A673 (cell line): ENCODE measurements around the gene CDH4. TPM values are rescaled to one million over a fixed set of nuclear protein-coding genes. Genes with fewer than 3 reads are reported as not detected.
A peak's percentile ranks its signal among the peaks of the same experiment; 100 is the strongest.

ENCODE experiments used
- BruUV-seq: library from RNA; stranded (reverse); fragments of 400-500 nt; replicated peaks from 2 replicates; lab custom pipeline; 2021; lab: Mats Ljungman, UMichigan
- CTCF ChIA-PET: fragments of 300-600 bp; sonication (Branson Sonifier 250); formaldehyde crosslinking; loops from one replicate; lab custom pipeline; 2022; ENCODE audit warnings: antibody characterized with exemption; lab: Charles Lee
- POLR2A ChIA-PET: fragments of 300-600 bp; sonication (Branson Sonifier 250); formaldehyde crosslinking; loops from one replicate; lab custom pipeline; 2022; ENCODE audit warnings: antibody characterized with exemption; ENCODE audit not compliant: low non-redundant PET; lab: Charles Lee
- DNase-seq: peaks from one replicate; pipeline ENCODE4 v3.0.0-alpha.2; 2015; ENCODE audit warnings: low spot score
- H3K27ac ChIP-seq: fragments of 200-600 bp; sonication (generic); 2 replicates; pipeline ENCODE4 v1.5.1; 2016; ENCODE audit warnings: mixed run types, low read depth, mild to moderate bottlenecking, mixed read lengths, antibody characterized with exemption, low read length; ENCODE audit not compliant: poor library complexity, severe bottlenecking
- H3K27me3 ChIP-seq: fragments of 200-600 bp; sonication (generic); replicated peaks from 2 replicates; pipeline ENCODE4 v1.6.1; 2017; ENCODE audit warnings: mixed run types, low read depth, mild to moderate bottlenecking, mixed read lengths, antibody characterized with exemption, low read length; ENCODE audit not compliant: insufficient read depth, poor library complexity
- H3K36me3 ChIP-seq: fragments of 200-600 bp; sonication (generic); 2 replicates; pipeline ENCODE4 v1.6.1; 2016; ENCODE audit warnings: mixed run types, mild to moderate bottlenecking, mixed read lengths, antibody characterized with exemption, low read length; ENCODE audit not compliant: insufficient read depth, poor library complexity, severe bottlenecking
- H3K4me1 ChIP-seq: fragments of 200-600 bp; sonication (generic); 2 replicates; pipeline ENCODE4 v1.6.1; 2017; ENCODE audit warnings: mixed run types, mild to moderate bottlenecking, mixed read lengths, antibody characterized with exemption, low read length; ENCODE audit not compliant: insufficient read depth, poor library complexity, severe bottlenecking
- H3K4me3 ChIP-seq: fragments of 200-600 bp; sonication (generic); 2 replicates; pipeline ENCODE4 v1.5.1; 2016; ENCODE audit warnings: low read depth, mixed run types, mild to moderate bottlenecking, mixed read lengths, low read length; ENCODE audit not compliant: poor library complexity, severe bottlenecking
- H3K9me3 ChIP-seq: fragments of 200-600 bp; sonication (generic); 2 replicates; pipeline ENCODE4 v1.6.1; 2016; ENCODE audit warnings: mixed run types, low read depth, mild to moderate bottlenecking, mixed read lengths, antibody characterized with exemption, low read length; ENCODE audit not compliant: poor library complexity, severe bottlenecking
- EZH2 ChIP-seq: fragments of 200-600 bp; sonication (generic); IDR thresholded peaks from 2 replicates; pipeline ENCODE4 v1.6.1; 2017; ENCODE audit warnings: borderline replicate concordance, low read depth, mild to moderate bottlenecking, mixed read lengths, antibody characterized with exemption, low read length; ENCODE audit not compliant: poor library complexity, severe bottlenecking
- intact Hi-C: fragments of 100-400 bp; cut with micrococcal nuclease; formaldehyde crosslinking; loops from one replicate; pipeline ENCODE4 v1.10.0; 2022; ENCODE audit not compliant: unreplicated experiment
- total RNA-seq: library from RNA; stranded (reverse); gene quantifications from 2 replicates; pipeline ENCODE4 v1.2.3, GENCODE V29; 2021
- TF ChIP-seq, protein P1 (sequence below): fragments of 300-800, 200-600 bp; sonication (generic); conservative IDR thresholded peaks from 2 replicates; pipeline ENCODE4 v1.5.1; 2017; ENCODE audit warnings: low read depth, mild to moderate bottlenecking, antibody characterized with exemption, low read length, moderate library complexity, mixed read lengths

CDH4 gene
- total RNA-seq, 1 experiment from 2014 or later, result 8.3 TPM

- BruUV-seq, result no TSS peak
- H3K27me3 ChIP-seq, result peaks cover 39% of the 10 kb centered on the region
- no peaks in the 10 kb centered on the region for H3K4me1 ChIP-seq
- H3K36me3 ChIP-seq, result no peaks in the 10 kb centered on the region
- no peak for TF ChIP-seq EZH2
- TF ChIP-seq, protein P1, sequence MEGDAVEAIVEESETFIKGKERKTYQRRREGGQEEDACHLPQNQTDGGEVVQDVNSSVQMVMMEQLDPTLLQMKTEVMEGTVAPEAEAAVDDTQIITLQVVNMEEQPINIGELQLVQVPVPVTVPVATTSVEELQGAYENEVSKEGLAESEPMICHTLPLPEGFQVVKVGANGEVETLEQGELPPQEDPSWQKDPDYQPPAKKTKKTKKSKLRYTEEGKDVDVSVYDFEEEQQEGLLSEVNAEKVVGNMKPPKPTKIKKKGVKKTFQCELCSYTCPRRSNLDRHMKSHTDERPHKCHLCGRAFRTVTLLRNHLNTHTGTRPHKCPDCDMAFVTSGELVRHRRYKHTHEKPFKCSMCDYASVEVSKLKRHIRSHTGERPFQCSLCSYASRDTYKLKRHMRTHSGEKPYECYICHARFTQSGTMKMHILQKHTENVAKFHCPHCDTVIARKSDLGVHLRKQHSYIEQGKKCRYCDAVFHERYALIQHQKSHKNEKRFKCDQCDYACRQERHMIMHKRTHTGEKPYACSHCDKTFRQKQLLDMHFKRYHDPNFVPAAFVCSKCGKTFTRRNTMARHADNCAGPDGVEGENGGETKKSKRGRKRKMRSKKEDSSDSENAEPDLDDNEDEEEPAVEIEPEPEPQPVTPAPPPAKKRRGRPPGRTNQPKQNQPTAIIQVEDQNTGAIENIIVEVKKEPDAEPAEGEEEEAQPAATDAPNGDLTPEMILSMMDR, result no peak
- intact Hi-C loops, result no loop called here
- CTCF ChIA-PET, result no interaction called here
- DNase-seq, result no peak
- no peak overlapping the region for H3K4me3 ChIP-seq
- POLR2A ChIA-PET, result no interaction called here
- H3K27ac ChIP-seq, result no peak overlapping the region
- H3K9me3 ChIP-seq, result no peaks in the 10 kb centered on the region
These were observed 384.6 kb downstream of the CDH4 start for GRCh38 chr20:61636531-61637116.

GRCh38 chr20:61638802-61639585 lies 386.9 kb downstream of the CDH4 start:
- Histone ChIP-seq H3K27ac (no peak overlapping the region), H3K36me3 (no peaks in the 10 kb centered on the region), H3K4me3 (no peak overlapping the region), H3K4me1 (no peaks in the 10 kb centered on the region), H3K9me3 (no peaks in the 10 kb centered on the region), H3K27me3 (peaks cover 32% of the 10 kb centered on the region)
- no peak for TF ChIP-seq EZH2
- TF ChIP-seq, protein P1, result no peak
- intact Hi-C loops, result no loop called here
- ChIA-PET POLR2A (no interaction called here), CTCF (no interaction called here)
- BruUV-seq, result no TSS peak
- DNase-seq, result peak; percentile 38

GRCh38 chr20:61640131-61640870 lies 388.2 kb downstream of the CDH4 start:
- ChIA-PET POLR2A (no interaction called here), CTCF (no interaction called here)
- no peak for DNase-seq
- intact Hi-C loops, result no loop called here
- H3K27me3 ChIP-seq, result peaks cover 23% of the 10 kb centered on the region
- H3K9me3 ChIP-seq, result no peaks in the 10 kb centered on the region
- no TSS peak for BruUV-seq
- H3K4me3 ChIP-seq, result no peak overlapping the region
- H3K27ac ChIP-seq, result no peak overlapping the region
- TF ChIP-seq EZH2, result no peak
- TF ChIP-seq, protein P1, result no peak
- no peaks in the 10 kb centered on the region for H3K36me3 ChIP-seq
- H3K4me1 ChIP-seq, result no peaks in the 10 kb centered on the region
